Gastroesophageal sphincter (tissue), 3 donors: ENCODE data around the gene KLK3.

ENCODE experiments used
- POLR2A ChIP-seq, 2 donors: fragments of 450-650 bp; IDR thresholded peaks; one replicate each; pipeline ENCODE4 v1.6.1; 2017; ENCODE audit warnings: antibody characterized with exemption in 2 of 2, mild to moderate bottlenecking in 2 of 2, moderate library complexity in 1 of 2
- POLR2AphosphoS5 ChIP-seq: sonication (generic); formaldehyde crosslinking; IDR thresholded peaks from one replicate; pipeline ENCODE4 v1.6.1; 2017; ENCODE audit warnings: antibody characterized with exemption
- TF ChIP-seq, protein P1 (sequence below), 4 experiments: fragments of 200-600 bp in 2 of 4; fragments of 450-650 bp in 2 of 4; sonication (generic) in 1 of 4; IDR thresholded peaks; one replicate each; pipeline ENCODE4 v1.5.1; 2017 to 2019; ENCODE audit warnings: antibody characterized with exemption in 4 of 4, mild to moderate bottlenecking in 2 of 4, moderate library complexity in 2 of 4

DNA sequence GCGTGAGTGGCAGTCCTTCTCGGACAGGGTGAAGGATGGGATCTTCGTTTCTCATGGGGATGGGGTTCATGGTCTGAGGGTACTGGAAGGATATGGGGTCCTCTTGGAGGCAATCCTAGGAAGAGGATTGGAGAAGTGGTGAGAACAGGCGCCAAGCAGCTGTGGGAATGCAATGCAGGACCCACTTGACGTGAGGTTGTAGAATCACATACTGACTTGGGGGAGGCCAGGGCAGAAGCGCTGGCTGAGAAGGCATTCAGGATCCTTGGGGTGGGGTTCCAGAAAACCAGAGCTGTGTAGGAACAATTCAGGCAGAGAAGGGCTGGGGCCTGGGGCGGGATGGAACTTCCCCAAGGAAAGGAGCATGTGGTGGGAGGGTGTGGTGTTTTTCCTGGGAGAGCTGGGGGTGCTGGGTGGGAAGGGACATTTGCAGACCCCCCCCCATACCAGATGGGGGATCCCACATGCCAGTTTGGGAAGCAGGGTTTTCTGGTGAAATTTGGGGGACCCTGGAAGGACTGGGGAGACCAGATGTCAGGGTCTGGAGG is 32.0 kb upstream of the KLK3 start:
- no peak for TF ChIP-seq POLR2A (IDR thresholded peaks at IDR 0.05)
- no peak for TF ChIP-seq POLR2AphosphoS5
- TF ChIP-seq, protein P1, sequence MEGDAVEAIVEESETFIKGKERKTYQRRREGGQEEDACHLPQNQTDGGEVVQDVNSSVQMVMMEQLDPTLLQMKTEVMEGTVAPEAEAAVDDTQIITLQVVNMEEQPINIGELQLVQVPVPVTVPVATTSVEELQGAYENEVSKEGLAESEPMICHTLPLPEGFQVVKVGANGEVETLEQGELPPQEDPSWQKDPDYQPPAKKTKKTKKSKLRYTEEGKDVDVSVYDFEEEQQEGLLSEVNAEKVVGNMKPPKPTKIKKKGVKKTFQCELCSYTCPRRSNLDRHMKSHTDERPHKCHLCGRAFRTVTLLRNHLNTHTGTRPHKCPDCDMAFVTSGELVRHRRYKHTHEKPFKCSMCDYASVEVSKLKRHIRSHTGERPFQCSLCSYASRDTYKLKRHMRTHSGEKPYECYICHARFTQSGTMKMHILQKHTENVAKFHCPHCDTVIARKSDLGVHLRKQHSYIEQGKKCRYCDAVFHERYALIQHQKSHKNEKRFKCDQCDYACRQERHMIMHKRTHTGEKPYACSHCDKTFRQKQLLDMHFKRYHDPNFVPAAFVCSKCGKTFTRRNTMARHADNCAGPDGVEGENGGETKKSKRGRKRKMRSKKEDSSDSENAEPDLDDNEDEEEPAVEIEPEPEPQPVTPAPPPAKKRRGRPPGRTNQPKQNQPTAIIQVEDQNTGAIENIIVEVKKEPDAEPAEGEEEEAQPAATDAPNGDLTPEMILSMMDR (IDR thresholded peaks at IDR 0.05): no peak
